ENCODE results near the gene GABRB1. TPM values are rescaled to one million over a fixed set of nuclear protein-coding genes. Genes with fewer than 3 reads are reported as not detected.

GABRB1 gene
- total and polyA plus RNA-seq, 2 donors (not counting 3 experiments of a cell fraction or from before 2014, with no cell fraction given) = not detected

DNA sequence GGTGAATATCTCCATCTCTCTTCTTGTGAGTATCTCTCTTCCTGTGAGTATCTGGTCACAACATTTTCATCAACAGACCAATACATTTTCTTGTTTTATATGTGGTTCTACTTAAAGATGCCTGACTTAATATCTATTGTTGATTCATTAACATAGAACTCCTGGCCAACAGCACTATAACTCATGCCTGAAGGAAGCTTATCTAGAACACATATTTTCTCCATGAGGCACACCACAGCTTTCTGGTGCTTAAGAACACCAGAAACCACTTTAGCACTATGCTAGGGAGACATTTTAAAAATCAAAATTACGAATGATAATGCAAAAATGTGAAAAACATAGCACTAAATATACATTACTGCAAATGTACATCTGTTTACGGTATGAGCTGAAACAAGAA lies 190.4 kb downstream of the GABRB1 start:
- Histone ChIP-seq H3K9me1 (replicated peaks; ENCODE audit: control insufficient read depth, extremely low read depth, insufficient read depth, low read length) (no peaks in the 10 kb centered on the region), H3K79me2 (ENCODE audit: control insufficient read depth, insufficient read depth, low read length) (no peaks in the 10 kb centered on the region), H3K27ac (ENCODE audit: insufficient read depth, low read depth, low read length) (no peak overlapping the region), H3K9me3 (replicated peaks; ENCODE audit: control insufficient read depth, insufficient read depth, low read length) (no peaks in the 10 kb centered on the region), H4K20me1 (replicated peaks; ENCODE audit: control insufficient read depth, extremely low read depth, insufficient read depth, low read length) (no peaks in the 10 kb centered on the region), H2AFZ (ENCODE audit: low read depth, low read length) (no peak overlapping the region), H3K4me2 (ENCODE audit: insufficient read depth, low read length) (no peak overlapping the region), H3K4me3 (replicated peaks in 1 of 3; ENCODE audit: insufficient read depth in 1 of 3, low read depth in 1 of 3, low read length in 3 of 3) (no peak overlapping the region), H3K27me3 (ENCODE audit: control insufficient read depth in 2 of 2, insufficient read depth in 2 of 2, low read length in 2 of 2) (no peaks in the 10 kb centered on the region), H3K4me1 (ENCODE audit: control insufficient read depth, extremely low read depth, insufficient read depth, low read length) (no peaks in the 10 kb centered on the region), H3K36me3 (ENCODE audit: control insufficient read depth in 2 of 2, extremely low read depth in 1 of 2, insufficient read depth in 2 of 2, low read length in 2 of 2) (no peaks in the 10 kb centered on the region), H3K9ac (replicated peaks; ENCODE audit: extremely low read depth, insufficient read depth, low read length) (no peak overlapping the region)
- FAIRE-seq (no peak), DNase-seq (ENCODE audit: low read depth, low spot score) (no peak)
- ChIA-PET POLR2A (no interaction called here), CTCF (interaction anchor here (0.8 kb wide), 1 partner anchor 13 kb away, joined by 3 read pairs; no protein-coding TSS in a partner anchor)
- BruUV-seq (replicated peaks) = no TSS peak
- TF ChIP-seq, protein P1, sequence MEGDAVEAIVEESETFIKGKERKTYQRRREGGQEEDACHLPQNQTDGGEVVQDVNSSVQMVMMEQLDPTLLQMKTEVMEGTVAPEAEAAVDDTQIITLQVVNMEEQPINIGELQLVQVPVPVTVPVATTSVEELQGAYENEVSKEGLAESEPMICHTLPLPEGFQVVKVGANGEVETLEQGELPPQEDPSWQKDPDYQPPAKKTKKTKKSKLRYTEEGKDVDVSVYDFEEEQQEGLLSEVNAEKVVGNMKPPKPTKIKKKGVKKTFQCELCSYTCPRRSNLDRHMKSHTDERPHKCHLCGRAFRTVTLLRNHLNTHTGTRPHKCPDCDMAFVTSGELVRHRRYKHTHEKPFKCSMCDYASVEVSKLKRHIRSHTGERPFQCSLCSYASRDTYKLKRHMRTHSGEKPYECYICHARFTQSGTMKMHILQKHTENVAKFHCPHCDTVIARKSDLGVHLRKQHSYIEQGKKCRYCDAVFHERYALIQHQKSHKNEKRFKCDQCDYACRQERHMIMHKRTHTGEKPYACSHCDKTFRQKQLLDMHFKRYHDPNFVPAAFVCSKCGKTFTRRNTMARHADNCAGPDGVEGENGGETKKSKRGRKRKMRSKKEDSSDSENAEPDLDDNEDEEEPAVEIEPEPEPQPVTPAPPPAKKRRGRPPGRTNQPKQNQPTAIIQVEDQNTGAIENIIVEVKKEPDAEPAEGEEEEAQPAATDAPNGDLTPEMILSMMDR (IDR thresholded peaks at IDR 0.05; ENCODE audit: extremely low read depth in 1 of 2, insufficient read depth in 1 of 2, low read depth in 1 of 2, low read length in 2 of 2) = no peak
- TF ChIP-seq FOS (IDR thresholded peaks at IDR 0.05; ENCODE audit: borderline replicate concordance, insufficient read depth, low read length) = no peak
- TF ChIP-seq POLR2A (IDR thresholded peaks at IDR 0.05; ENCODE audit: low read depth, low read length) = no peak
- no peak for TF ChIP-seq POLR2AphosphoS5 (IDR thresholded peaks at IDR 0.05; ENCODE audit: insufficient read depth, low read depth, low read length)
- TF ChIP-seq GATA2 (IDR thresholded peaks at IDR 0.05; ENCODE audit: insufficient read depth, insufficient read length, low read depth, low read length) = no peak
- TF ChIP-seq, protein P2, sequence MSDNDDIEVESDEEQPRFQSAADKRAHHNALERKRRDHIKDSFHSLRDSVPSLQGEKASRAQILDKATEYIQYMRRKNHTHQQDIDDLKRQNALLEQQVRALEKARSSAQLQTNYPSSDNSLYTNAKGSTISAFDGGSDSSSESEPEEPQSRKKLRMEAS (IDR thresholded peaks at IDR 0.05; ENCODE audit: insufficient read depth, insufficient read length) = no peak
- TF ChIP-seq EZH2 (IDR thresholded peaks at IDR 0.05; ENCODE audit: borderline replicate concordance, low read depth, low read length, severe bottlenecking) = no peak
- TF ChIP-seq JUN (IDR thresholded peaks at IDR 0.05; ENCODE audit: borderline replicate concordance, insufficient read depth, insufficient read length, low read depth) = no peak
- no peak for TF ChIP-seq MYC (IDR thresholded peaks at IDR 0.05; ENCODE audit: low read depth, low read length)
- intact Hi-C loops (cut with micrococcal nuclease) = no loop called here
- dilution Hi-C loops (cut with MboI; ENCODE audit: extremely low pct_ligation_motif_present, low sequenced_read_pairs) = no loop called here

Measured in endothelial cell of umbilical vein (primary cell).